8988T (cell line): ENCODE measurements around the gene MOB4.
"Not testable (repeated sequence)": the region's sequence is repeated elsewhere in the genome, so short reads cannot be mapped to it uniquely, and the experiment has no call there.

Experiments
- DNase-seq: peaks from one replicate; pipeline ENCODE4 v3.0.0; 2011

MOB4 gene

GRCh38 chr2:197515739-197516392 lies at the start of gene MOB4:
Gene MOB4, plus strand, starts transcription at chr2:197516066. Its CDS starts 21 bp downstream, at chr2:197516087.
- peak; percentile 73 for DNase-seq

GRCh38 chr2:197472166-197472565 lies 43.7 kb upstream of the MOB4 start:
- DNase-seq = no peak

GRCh38 chr2:197477797-197478196 lies 38.1 kb upstream of the MOB4 start:
- DNase-seq = no peak

GRCh38 chr2:197480165-197481036 lies 35.5 kb upstream of the MOB4 start:
- no peak for DNase-seq

GRCh38 chr2:197484248-197484647 lies 31.6 kb upstream of the MOB4 start:
- DNase-seq = not testable (repeated sequence)

- DNase-seq = no peak
These were observed 29.7 kb upstream of the MOB4 start for GRCh38 chr2:197486175-197486574.

GRCh38 chr2:197487385-197487784 lies 28.5 kb upstream of the MOB4 start:
- DNase-seq = no peak

GRCh38 chr2:197495433-197496134 lies 20.3 kb upstream of the MOB4 start:
- no peak for DNase-seq

- DNase-seq = no peak
These were observed 19.2 kb upstream of the MOB4 start for GRCh38 chr2:197496695-197497094.

GRCh38 chr2:197497326-197497725 lies 18.5 kb upstream of the MOB4 start:
- DNase-seq = no peak

- no peak for DNase-seq
These were observed 17.5 kb upstream of the MOB4 start for GRCh38 chr2:197498235-197498936.

- DNase-seq = no peak
These were observed 16.8 kb upstream of the MOB4 start for GRCh38 chr2:197498937-197499593.

- DNase-seq = peak; percentile 80
These were observed 16.0 kb upstream of the MOB4 start, which contains the start of the genes HSPD1 and HSPE1 for GRCh38 chr2:197499594-197500502. Gene HSPD1, minus strand, starts transcription at chr2:197499840. Its CDS starts 992 bp downstream, at chr2:197498848. Gene HSPE1, plus strand, starts transcription at chr2:197500379. Its CDS starts 58 bp downstream, at chr2:197500437.

GRCh38 chr2:197500503-197501131 lies 15.2 kb upstream of the MOB4 start:
- DNase-seq = no peak

- no peak for DNase-seq
These were observed 13.7 kb upstream of the MOB4 start for GRCh38 chr2:197502201-197502600.

- DNase-seq = no peak
These were observed 13.2 kb upstream of the MOB4 start for GRCh38 chr2:197502685-197503084.

- DNase-seq = no peak
These were observed 11.9 kb upstream of the MOB4 start for GRCh38 chr2:197504000-197504399.

- no peak for DNase-seq
These were observed 11.4 kb upstream of the MOB4 start for GRCh38 chr2:197504512-197504911.

- no peak for DNase-seq
These were observed 9.2 kb upstream of the MOB4 start for GRCh38 chr2:197506658-197507057.

- DNase-seq = no peak
These were observed 2.0 kb upstream of the MOB4 start for GRCh38 chr2:197513915-197514314.

- DNase-seq = no peak
These were observed 1.1 kb upstream of the MOB4 start for GRCh38 chr2:197514754-197515153.
